NCI-H1092 treated with DMSO at 0.1 percent for 48 hours (cell line): Measurements from ENCODE around the gene COQ2.
"Not testable (repeated sequence)": the region's sequence is repeated elsewhere in the genome, so short reads cannot be mapped to it uniquely, and the experiment has no call there.

Source experiments
- DNase-seq: peaks from one replicate; lab custom pipeline; 2025; lab: John Stamatoyannopoulos, UW

Gene COQ2

GRCh38 chr4:83248486-83248885 is 36.1 kb downstream of the COQ2 start:
- DNase-seq: no peak

GRCh38 chr4:83247415-83248357 is 36.9 kb downstream of the COQ2 start:
- DNase-seq: no peak

GRCh38 chr4:83241132-83241531 is 43.5 kb downstream of the COQ2 start:
- no peak for DNase-seq

GRCh38 chr4:83240379-83240875 is 44.2 kb downstream of the COQ2 start:
- DNase-seq: no peak

- no peak for DNase-seq
Observed at GRCh38 chr4:83238393-83239248, 46.0 kb downstream of the COQ2 start.

GRCh38 chr4:83237591-83237990 is 47.0 kb downstream of the COQ2 start:
- peak; percentile 0 for DNase-seq

- DNase-seq: not testable (repeated sequence)
Observed at GRCh38 chr4:83235645-83236133, 48.9 kb downstream of the COQ2 start.

GRCh38 chr4:83234902-83235644 is 49.5 kb downstream of the COQ2 start:
- no peak for DNase-seq

- DNase-seq: not testable (repeated sequence)
Observed at GRCh38 chr4:83234387-83234786, 50.2 kb downstream of the COQ2 start.

GRCh38 chr4:83232082-83232481 is 52.5 kb downstream of the COQ2 start:
- DNase-seq: no peak

GRCh38 chr4:83231620-83232076 is 53.0 kb downstream of the COQ2 start:
- no peak for DNase-seq

GRCh38 chr4:83230928-83231327 is 53.7 kb downstream of the COQ2 start:
- DNase-seq: no peak

GRCh38 chr4:83229791-83230190 is 54.8 kb downstream of the COQ2 start:
- DNase-seq: no peak

GRCh38 chr4:83228231-83228630 is 56.4 kb downstream of the COQ2 start:
- DNase-seq: no peak

- no peak for DNase-seq
Observed at GRCh38 chr4:83224502-83225197, 59.9 kb downstream of the COQ2 start.

GRCh38 chr4:83223781-83224180 is 60.8 kb downstream of the COQ2 start:
- DNase-seq: no peak

GRCh38 chr4:83221897-83222441 is 62.6 kb downstream of the COQ2 start:
- no peak for DNase-seq

GRCh38 chr4:83219344-83220331 is 65.0 kb downstream of the COQ2 start:
- DNase-seq: no peak

- DNase-seq: no peak
Observed at GRCh38 chr4:83217721-83218522, 66.7 kb downstream of the COQ2 start.
